Right lobe of liver (tissue), 4 donors: ENCODE measurements around the gene STRN4.

ENCODE experiments used
- POLR2A ChIP-seq: fragments of 450-650 bp; IDR thresholded peaks from one replicate; pipeline ENCODE4 v1.6.1; 2017; ENCODE audit warnings: antibody characterized with exemption, mild to moderate bottlenecking
- TF ChIP-seq, protein P1 (sequence below), 4 donors: fragments of 200-600 bp in 3 of 4; fragments of 450-650 bp in 1 of 4; IDR thresholded peaks; one replicate each; pipeline versions ENCODE4 v1.5.1 to v1.8.0; 2016 to 2022; ENCODE audit warnings: antibody characterized with exemption in 4 of 4, mild to moderate bottlenecking in 2 of 4
- donor health status: DM: no; HTN: no; CAD: no.
- donor health status: DM: no; HTN: no; CAD: no.
- donor health status: DM: no; HTN: yes; CAD: no.

GRCh38 chr19:46674416-46675178 lies 71.7 kb downstream of the STRN4 start:
- TF ChIP-seq, protein P1, sequence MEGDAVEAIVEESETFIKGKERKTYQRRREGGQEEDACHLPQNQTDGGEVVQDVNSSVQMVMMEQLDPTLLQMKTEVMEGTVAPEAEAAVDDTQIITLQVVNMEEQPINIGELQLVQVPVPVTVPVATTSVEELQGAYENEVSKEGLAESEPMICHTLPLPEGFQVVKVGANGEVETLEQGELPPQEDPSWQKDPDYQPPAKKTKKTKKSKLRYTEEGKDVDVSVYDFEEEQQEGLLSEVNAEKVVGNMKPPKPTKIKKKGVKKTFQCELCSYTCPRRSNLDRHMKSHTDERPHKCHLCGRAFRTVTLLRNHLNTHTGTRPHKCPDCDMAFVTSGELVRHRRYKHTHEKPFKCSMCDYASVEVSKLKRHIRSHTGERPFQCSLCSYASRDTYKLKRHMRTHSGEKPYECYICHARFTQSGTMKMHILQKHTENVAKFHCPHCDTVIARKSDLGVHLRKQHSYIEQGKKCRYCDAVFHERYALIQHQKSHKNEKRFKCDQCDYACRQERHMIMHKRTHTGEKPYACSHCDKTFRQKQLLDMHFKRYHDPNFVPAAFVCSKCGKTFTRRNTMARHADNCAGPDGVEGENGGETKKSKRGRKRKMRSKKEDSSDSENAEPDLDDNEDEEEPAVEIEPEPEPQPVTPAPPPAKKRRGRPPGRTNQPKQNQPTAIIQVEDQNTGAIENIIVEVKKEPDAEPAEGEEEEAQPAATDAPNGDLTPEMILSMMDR (IDR thresholded peaks at IDR 0.05): no peak
- TF ChIP-seq POLR2A: no peak
